ENCODE results near the gene FYTTD1.

FYTTD1 gene

GRCh38 chr3:197796087-197796486 lies 46.4 kb downstream of the FYTTD1 start:
- no peak overlapping the region for H3K4me3 ChIP-seq (ENCODE audit: control insufficient read depth, low read depth, low read length)
- TF ChIP-seq, protein P1, sequence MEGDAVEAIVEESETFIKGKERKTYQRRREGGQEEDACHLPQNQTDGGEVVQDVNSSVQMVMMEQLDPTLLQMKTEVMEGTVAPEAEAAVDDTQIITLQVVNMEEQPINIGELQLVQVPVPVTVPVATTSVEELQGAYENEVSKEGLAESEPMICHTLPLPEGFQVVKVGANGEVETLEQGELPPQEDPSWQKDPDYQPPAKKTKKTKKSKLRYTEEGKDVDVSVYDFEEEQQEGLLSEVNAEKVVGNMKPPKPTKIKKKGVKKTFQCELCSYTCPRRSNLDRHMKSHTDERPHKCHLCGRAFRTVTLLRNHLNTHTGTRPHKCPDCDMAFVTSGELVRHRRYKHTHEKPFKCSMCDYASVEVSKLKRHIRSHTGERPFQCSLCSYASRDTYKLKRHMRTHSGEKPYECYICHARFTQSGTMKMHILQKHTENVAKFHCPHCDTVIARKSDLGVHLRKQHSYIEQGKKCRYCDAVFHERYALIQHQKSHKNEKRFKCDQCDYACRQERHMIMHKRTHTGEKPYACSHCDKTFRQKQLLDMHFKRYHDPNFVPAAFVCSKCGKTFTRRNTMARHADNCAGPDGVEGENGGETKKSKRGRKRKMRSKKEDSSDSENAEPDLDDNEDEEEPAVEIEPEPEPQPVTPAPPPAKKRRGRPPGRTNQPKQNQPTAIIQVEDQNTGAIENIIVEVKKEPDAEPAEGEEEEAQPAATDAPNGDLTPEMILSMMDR (IDR thresholded peaks at IDR 0.05; ENCODE audit: control insufficient read depth, insufficient read depth, low read depth, low read length, missing control alignments) = no peak
- no peak for DNase-seq (ENCODE audit: low read depth)

GRCh38 chr3:197798863-197799262 lies 49.2 kb downstream of the FYTTD1 start:
- DNase-seq (ENCODE audit: low read depth) = no peak
- H3K4me3 ChIP-seq (ENCODE audit: control insufficient read depth, low read depth, low read length) = no peak overlapping the region
- TF ChIP-seq, protein P1 (IDR thresholded peaks at IDR 0.05; ENCODE audit: control insufficient read depth, insufficient read depth, low read depth, low read length, missing control alignments) = no peak

- no peak for DNase-seq (ENCODE audit: low read depth)
- no peak overlapping the region for H3K4me3 ChIP-seq (ENCODE audit: control insufficient read depth, low read depth, low read length)
- TF ChIP-seq, protein P1 (IDR thresholded peaks at IDR 0.05; ENCODE audit: control insufficient read depth, insufficient read depth, low read depth, low read length, missing control alignments) = no peak
These were observed 50.7 kb downstream of the FYTTD1 start for GRCh38 chr3:197800379-197800778.

DNA sequence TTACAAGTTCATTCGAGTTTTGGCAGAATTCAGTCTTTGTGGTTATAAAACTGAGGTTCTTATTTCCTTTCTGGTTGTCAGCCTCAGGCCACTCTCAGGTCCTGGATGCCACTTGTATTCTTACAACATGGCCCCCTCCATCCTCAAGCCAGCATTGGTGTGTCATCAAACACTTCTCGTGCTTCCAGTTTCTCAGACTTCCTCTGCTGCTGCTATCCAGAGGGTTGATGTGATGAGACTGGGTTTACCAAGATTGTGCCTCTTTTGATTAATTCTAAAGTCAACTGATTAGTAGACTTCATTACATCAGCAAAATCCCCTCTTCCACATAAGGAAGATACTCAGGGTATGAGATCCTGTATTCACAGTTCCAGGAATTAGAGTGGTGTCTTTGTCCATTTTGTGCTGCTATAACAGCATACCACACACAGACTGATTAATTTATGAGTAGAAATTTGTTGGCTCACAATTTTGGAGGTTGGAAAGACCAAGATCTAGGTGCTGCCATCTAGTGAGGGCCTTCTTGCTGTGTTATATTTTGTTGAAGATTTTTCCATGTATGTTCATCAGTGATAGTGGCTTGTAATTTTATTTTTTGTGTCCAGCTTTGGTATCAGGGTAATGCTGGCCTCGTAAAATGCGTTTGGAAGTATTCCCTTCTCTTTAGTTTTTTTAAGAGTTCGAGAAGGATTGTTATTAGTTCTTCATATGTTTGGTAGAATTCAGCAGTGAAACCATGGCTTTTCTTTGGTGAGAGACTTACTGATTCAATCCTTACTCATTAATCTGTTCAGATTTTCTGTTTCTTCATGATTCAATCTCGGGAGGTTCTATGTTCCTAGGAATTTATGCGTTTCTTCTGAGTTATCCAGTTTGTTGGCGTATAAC lies 52.5 kb downstream of the FYTTD1 start:
- TF ChIP-seq, protein P1 (IDR thresholded peaks at IDR 0.05; ENCODE audit: control insufficient read depth, insufficient read depth, low read depth, low read length, missing control alignments) = peak; percentile 34
- DNase-seq (ENCODE audit: low read depth) = no peak
- H3K4me3 ChIP-seq (ENCODE audit: control insufficient read depth, low read depth, low read length) = no peak overlapping the region

GRCh38 chr3:197802779-197803459 lies 53.2 kb downstream of the FYTTD1 start:
- DNase-seq (ENCODE audit: low read depth) = no peak
- TF ChIP-seq, protein P1 (IDR thresholded peaks at IDR 0.05; ENCODE audit: control insufficient read depth, insufficient read depth, low read depth, low read length, missing control alignments) = peak; percentile 34
- no peak overlapping the region for H3K4me3 ChIP-seq (ENCODE audit: control insufficient read depth, low read depth, low read length)

DNA sequence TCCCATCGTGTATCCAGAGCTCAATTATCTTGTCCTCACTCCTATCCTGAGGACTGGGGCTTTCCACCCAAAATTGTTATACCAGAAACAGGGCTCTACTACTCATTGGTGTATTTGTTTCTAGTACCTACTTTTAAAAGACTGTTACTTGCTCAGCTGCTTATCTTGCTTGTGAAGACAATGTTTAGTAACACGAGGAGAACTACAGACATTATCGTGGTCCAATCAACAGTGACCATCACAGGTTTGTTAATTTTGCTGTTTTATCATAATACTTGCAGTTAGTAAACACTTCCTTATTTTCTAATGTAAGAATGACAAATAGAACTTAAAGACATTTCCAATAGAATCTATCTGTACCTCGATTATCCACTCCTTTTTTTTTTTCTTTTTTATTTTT lies 54.8 kb downstream of the FYTTD1 start:
- DNase-seq (ENCODE audit: low read depth) = no peak
- TF ChIP-seq, protein P1 (IDR thresholded peaks at IDR 0.05; ENCODE audit: control insufficient read depth, insufficient read depth, low read depth, low read length, missing control alignments) = no peak

More for the DNA sequence above, 54.8 kb downstream of the FYTTD1 start:
- no peak overlapping the region for H3K4me3 ChIP-seq (ENCODE audit: control insufficient read depth, low read depth, low read length)

Measured in AG09309 (cell line).